B cell (primary cell): ENCODE results near the gene CDC45. TPM values are rescaled to one million over a fixed set of nuclear protein-coding genes. Genes with fewer than 3 reads are reported as not detected.
"Not testable (repeated sequence)": the region's sequence is repeated elsewhere in the genome, so short reads cannot be mapped to it uniquely, and the experiment has no call there.

ENCODE experiments used
- ATAC-seq: fragments of 200-7000 bp; cut with Tn5 transposase; one replicate; pipeline ENCODE4 v1.10.0; 2021; ENCODE audit warnings: low read depth, mild to moderate bottlenecking, moderate number of reproducible peaks, moderate library complexity
- CTCF ChIA-PET: fragments of 350-600 bp; sonication (Branson Sonifier 250); formaldehyde crosslinking; loops from one replicate; lab custom pipeline; 2021; ENCODE audit warnings: antibody characterized with exemption, inconsistent platforms; lab: Charles Lee
- POLR2A ChIA-PET: fragments of 350-600 bp; sonication (Branson Sonifier 250); formaldehyde crosslinking; loops from one replicate; lab custom pipeline; 2021; ENCODE audit warnings: antibody characterized with exemption; lab: Charles Lee
- DNase-seq: peaks from one replicate; pipeline ENCODE4 v3.0.0; 2013
- H2AFZ ChIP-seq: 2 replicates; pipeline ENCODE4 v1.6.1; 2012; ENCODE audit warnings: mild to moderate bottlenecking, low read depth, low read length; ENCODE audit not compliant: insufficient read depth, poor library complexity, severe bottlenecking
- H3K27ac ChIP-seq, 2 donors: 1 replicate in 1 of 2; 2 replicates in 1 of 2; pipeline ENCODE4 v1.5.1; 2012 to 2013; ENCODE audit warnings: low read length in 2 of 2, mild to moderate bottlenecking in 2 of 2, moderate library complexity in 1 of 2
- H3K27me3 ChIP-seq, 4 experiments: fragments of 200-600 bp in 1 of 4; sonication (generic) in 1 of 4; replicated peaks in 1 of 4; 1 replicate in 2 of 4; 2 replicates in 2 of 4; pipeline versions ENCODE4 v1.6.1 to v1.7.0; 2013 to 2016; ENCODE audit warnings: low read length in 3 of 4, mild to moderate bottlenecking in 2 of 4, mixed read lengths in 1 of 4, moderate library complexity in 1 of 4; ENCODE audit not compliant: insufficient read depth in 4 of 4, control insufficient read depth in 3 of 4; ENCODE audit errors: control extremely low read depth in 1 of 4
- H3K36me3 ChIP-seq, 2 experiments: replicated peaks in 1 of 2; 1 replicate in 1 of 2; 2 replicates in 1 of 2; pipeline versions ENCODE4 v1.6.1 to v1.7.1; 2013; ENCODE audit warnings: low read length in 1 of 2; ENCODE audit not compliant: insufficient read depth in 2 of 2, control insufficient read depth in 1 of 2; ENCODE audit errors: control extremely low read depth in 1 of 2, extremely low read depth in 1 of 2
- H3K4me1 ChIP-seq, 2 donors: fragments of 200-600 bp in 1 of 2; sonication (generic) in 1 of 2; 1 replicate in 1 of 2; 2 replicates in 1 of 2; pipeline versions ENCODE4 v1.5.1 to v1.6.1; 2013 to 2017; ENCODE audit warnings: low read length in 2 of 2; ENCODE audit not compliant: control insufficient read depth in 2 of 2, insufficient read depth in 2 of 2
- H3K4me2 ChIP-seq: replicated peaks from 2 replicates; pipeline ENCODE3; 2012; ENCODE audit warnings: mild to moderate bottlenecking, low read depth, low read length; ENCODE audit not compliant: poor library complexity, severe bottlenecking
- H3K4me3 ChIP-seq, 5 experiments: fragments of 200-600 bp in 1 of 5; sonication (generic) in 1 of 5; 1 replicate in 3 of 5; 2 replicates in 2 of 5; pipeline versions ENCODE4 v1.5.1 to v1.7.0; 2011 to 2016; ENCODE audit warnings: low read length in 4 of 5, mild to moderate bottlenecking in 4 of 5, low read depth in 2 of 5, control low read depth in 1 of 5, moderate library complexity in 1 of 5; ENCODE audit not compliant: insufficient read depth in 1 of 5; ENCODE audit errors: control extremely low read depth in 1 of 5, extremely low read depth in 1 of 5
- H3K79me2 ChIP-seq: fragments of 200-600 bp; sonication (generic); one replicate; pipeline ENCODE4 v1.6.0; 2016; ENCODE audit warnings: low read length; ENCODE audit not compliant: control insufficient read depth, insufficient read depth
- H3K9ac ChIP-seq: fragments of 200-600 bp; sonication (generic); 2 replicates; pipeline ENCODE4 v1.6.1; 2017; ENCODE audit warnings: mild to moderate bottlenecking, low read length, moderate library complexity
- H3K9me3 ChIP-seq, 3 donors: one replicate each; pipeline versions ENCODE4 v1.6.1 to v1.7.1; 2013; ENCODE audit warnings: low read length in 2 of 3; ENCODE audit not compliant: control insufficient read depth in 2 of 3, insufficient read depth in 1 of 3; ENCODE audit errors: control extremely low read depth in 1 of 3
- H4K20me1 ChIP-seq: 2 replicates; pipeline ENCODE4 v1.6.0; 2012; ENCODE audit warnings: mild to moderate bottlenecking, low read length; ENCODE audit not compliant: insufficient read depth, control insufficient read depth, poor library complexity, severe bottlenecking
- H3K27ac Mint-ChIP-seq: one replicate; pipeline ENCODE4 v1.8.0; 2021; ENCODE audit warnings: mixed read lengths
- H3K27me3 Mint-ChIP-seq: one replicate; pipeline ENCODE4 v1.8.0; 2021; ENCODE audit warnings: mixed read lengths
- H3K4me1 Mint-ChIP-seq: one replicate; pipeline ENCODE4 v1.8.0; 2021; ENCODE audit warnings: mixed read lengths
- H3K4me3 Mint-ChIP-seq: one replicate; pipeline ENCODE4 v1.8.0; 2021; ENCODE audit warnings: mixed read lengths
- H3K9me3 Mint-ChIP-seq: one replicate; pipeline ENCODE4 v1.8.0; 2022; ENCODE audit warnings: mixed read lengths; ENCODE audit not compliant: insufficient read depth
- CTCF ChIP-seq: fragments of 200-600 bp; IDR thresholded peaks from one replicate; pipeline ENCODE4 v1.8.0; 2022; ENCODE audit warnings: antibody characterized with exemption, mild to moderate bottlenecking
- EZH2 ChIP-seq: IDR thresholded peaks from 2 replicates; pipeline ENCODE4 v1.6.1; 2012; ENCODE audit warnings: borderline replicate concordance, low read depth, mild to moderate bottlenecking, moderate library complexity, low read length; ENCODE audit not compliant: insufficient read depth, poor library complexity, severe bottlenecking
- WGBS: methylation state at CpG from one replicate; pipeline ENCODE4 v1.1.5; 2013; ENCODE audit warnings: missing lambda C conversion rate; ENCODE audit not compliant: insufficient coverage; 5-methylcytosine and 5-hydroxymethylcytosine counted together
- intact Hi-C: fragments of 100-400 bp; cut with micrococcal nuclease; formaldehyde crosslinking; loops from one replicate; pipeline ENCODE4 v1.10.0; 2022
- polyA plus RNA-seq: library from polyadenylated mRNA; depleted of rRNA; stranded (reverse); fragments of >200 nt; gene quantifications from 2 replicates; pipeline ENCODE4 v1.2.3, GENCODE V29; 2012
- total RNA-seq, 2 donors: library from RNA; stranded (reverse); fragments of 120-200 nt in 1 of 2; gene quantifications; 1 replicate in 1 of 2; 2 replicates in 1 of 2; pipeline versions ENCODE4 v1.2.3 to v1.2.4, GENCODE V29; 2013 to 2022

The CDC45 gene
- total and polyA plus RNA-seq, 2 donors (not counting 1 experiment from before 2014, with no cell fraction given), result 0.49 to 1.4 TPM

DNA sequence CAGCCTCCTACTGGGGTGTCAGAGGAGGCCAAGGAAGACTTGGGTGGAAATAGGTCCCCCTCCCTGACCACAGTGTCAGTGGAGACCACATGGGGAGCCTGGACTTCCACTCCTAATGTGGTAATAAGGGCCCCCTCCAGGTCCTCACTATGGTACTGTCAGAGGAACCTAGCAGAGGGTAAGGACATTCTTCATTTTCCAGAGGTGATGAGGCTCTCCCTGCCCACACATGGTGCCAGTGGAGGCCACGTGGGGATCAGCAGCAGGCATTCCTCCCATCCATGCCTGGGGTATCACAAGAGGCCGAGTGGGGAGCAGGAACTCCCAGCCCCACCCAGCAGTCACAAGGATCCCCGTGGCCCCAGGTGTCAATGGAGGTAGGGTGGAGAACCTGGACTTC lies 51.0 kb downstream of the CDC45 start:
- Histone ChIP-seq H3K27me3 (peaks cover 0 to 11% (median 0%) of the 10 kb centered on the region in 4 experiments), H3K4me1 (no peaks in the 10 kb centered on the region), H4K20me1 (no peaks in the 10 kb centered on the region), H3K36me3 (no peaks in the 10 kb centered on the region), H3K9ac (no peak overlapping the region), H3K79me2 (no peaks in the 10 kb centered on the region), H3K4me2 (no peak overlapping the region), H3K4me3 (no peak overlapping the region), H3K9me3 (no peaks in the 10 kb centered on the region), H2AFZ (no peak overlapping the region), H3K27ac (no peak overlapping the region)
- 83% methylated on average over 1 of the region's 3 CpGs for WGBS
- DNase-seq (no peak), ATAC-seq (no peak)
- TF ChIP-seq CTCF (no peak), EZH2 (no peak)
- no peak overlapping the region for H3K27ac Mint-ChIP-seq
- peaks cover 29% of the 10 kb centered on the region for H3K27me3 Mint-ChIP-seq
- H3K4me1 Mint-ChIP-seq, result no peaks in the 10 kb centered on the region
- no peaks in the 10 kb centered on the region for H3K9me3 Mint-ChIP-seq
- intact Hi-C loops, result no loop called here
- H3K4me3 Mint-ChIP-seq, result no peak overlapping the region
- CTCF ChIA-PET, result no interaction called here
- POLR2A ChIA-PET, result no interaction called here

DNA sequence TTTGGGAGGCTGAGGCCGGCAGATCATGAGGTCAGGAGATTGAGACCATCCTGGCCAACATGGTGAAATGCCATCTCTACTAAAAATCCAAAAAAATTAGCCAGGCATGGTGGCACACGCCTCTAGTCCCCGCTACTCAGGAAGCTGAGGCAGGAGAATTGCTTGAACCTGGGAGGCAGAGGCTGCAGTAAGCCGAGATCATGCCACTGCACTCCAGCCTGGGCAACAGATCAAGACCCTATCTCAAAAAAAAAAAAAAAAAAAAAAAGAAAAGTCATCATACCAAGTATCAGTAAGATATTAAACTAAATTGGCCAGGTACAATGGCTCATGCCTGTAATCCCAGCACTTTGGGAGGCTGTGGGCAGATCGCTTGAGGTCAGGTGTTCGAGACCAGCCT lies 51.6 kb downstream of the CDC45 start:
- H3K4me1 Mint-ChIP-seq, H3K27me3 ChIP-seq, H3K4me3 Mint-ChIP-seq, H3K36me3 ChIP-seq, H3K4me1 ChIP-seq, H3K9me3 ChIP-seq, CTCF ChIA-PET, H3K4me2 ChIP-seq, H3K4me3 ChIP-seq, POLR2A ChIA-PET, H3K9me3 Mint-ChIP-seq, ATAC-seq, H3K79me2 ChIP-seq, H3K27ac Mint-ChIP-seq, H3K27ac ChIP-seq, H2AFZ ChIP-seq, DNase-seq, H3K9ac ChIP-seq, H4K20me1 ChIP-seq, intact Hi-C loops: not testable (repeated sequence)
- WGBS, result 97% methylated on average over 5 of the region's 6 CpGs
- H3K27me3 Mint-ChIP-seq, result peaks cover 23% of the 10 kb centered on the region
